OCI-LY7 (cell line): ENCODE data around the gene SLC9C1. TPM values are rescaled to one million over a fixed set of nuclear protein-coding genes. Genes with fewer than 3 reads are reported as not detected.
"Not testable (repeated sequence)": the region's sequence is repeated elsewhere in the genome, so short reads cannot be mapped to it uniquely, and the experiment has no call there.

ENCODE experiments used
- BruUV-seq: library from RNA; stranded (reverse); fragments of 400-500 nt; replicated peaks from 2 replicates; lab custom pipeline; 2021; lab: Mats Ljungman, UMichigan
- CTCF ChIA-PET: fragments of 300-600 bp; sonication (Branson Sonifier 250); formaldehyde crosslinking; loops from one replicate; lab custom pipeline; 2022; ENCODE audit warnings: antibody characterized with exemption; ENCODE audit not compliant: unreplicated experiment; lab: Charles Lee
- POLR2A ChIA-PET: fragments of 300-600 bp; sonication (Branson Sonifier 250); formaldehyde crosslinking; loops from one replicate; lab custom pipeline; 2022; ENCODE audit warnings: antibody characterized with exemption; lab: Charles Lee
- DNase-seq: peaks from one replicate; pipeline ENCODE4 v3.0.0-alpha.2; 2015; ENCODE audit warnings: low spot score
- H2AFZ ChIP-seq: fragments of 200-600 bp; sonication (generic), shearing (Covaris generic); 2 replicates; pipeline ENCODE4 v1.6.1; 2014; ENCODE audit warnings: mild to moderate bottlenecking, antibody characterized with exemption, low read length, moderate library complexity
- H3K27ac ChIP-seq: fragments of 200-600 bp; sonication (generic); 2 replicates; pipeline ENCODE4 v1.5.1; 2014; ENCODE audit warnings: mixed run types, low read depth, mild to moderate bottlenecking, moderate library complexity, low read length, inconsistent platforms; ENCODE audit not compliant: poor library complexity, severe bottlenecking
- H3K36me3 ChIP-seq: fragments of 200-600 bp; sonication (generic); 2 replicates; pipeline ENCODE4 v1.6.1; 2014; ENCODE audit warnings: mild to moderate bottlenecking, antibody characterized with exemption, low read length, moderate library complexity, mixed read lengths; ENCODE audit not compliant: insufficient read depth
- H3K4me1 ChIP-seq: fragments of 200-600 bp; sonication (generic); 2 replicates; pipeline ENCODE4 v1.5.1; 2014; ENCODE audit warnings: mild to moderate bottlenecking, low read length; ENCODE audit not compliant: insufficient read depth, poor library complexity, severe bottlenecking
- H3K4me2 ChIP-seq: fragments of 200-600 bp; sonication (generic); 2 replicates; pipeline ENCODE4 v1.6.1; 2014; ENCODE audit warnings: mild to moderate bottlenecking, low read length
- H3K4me3 ChIP-seq: fragments of 200-600 bp; sonication (generic); 2 replicates; pipeline ENCODE4 v1.5.1; 2014; ENCODE audit warnings: mild to moderate bottlenecking, low read depth, low read length; ENCODE audit not compliant: poor library complexity, severe bottlenecking
- H3K79me2 ChIP-seq: fragments of 200-600 bp; sonication (generic); 2 replicates; pipeline ENCODE4 v1.6.1; 2016; ENCODE audit warnings: low read depth, mild to moderate bottlenecking, low read length, moderate library complexity, mixed read lengths; ENCODE audit not compliant: insufficient read depth
- H3K9me2 ChIP-seq: fragments of 200-600 bp; sonication (generic); 2 replicates; pipeline ENCODE4 v1.6.1; 2016; ENCODE audit warnings: mild to moderate bottlenecking, low read length, mixed read lengths; ENCODE audit not compliant: insufficient read depth
- H3K9me3 ChIP-seq: fragments of 200-600 bp; sonication (generic); 2 replicates; pipeline ENCODE4 v1.6.1; 2014; ENCODE audit warnings: mild to moderate bottlenecking, mixed run types, low read length, mixed read lengths
- H4K20me1 ChIP-seq: fragments of 200-600 bp; sonication (generic); 2 replicates; pipeline ENCODE4 v1.6.1; 2014; ENCODE audit warnings: mild to moderate bottlenecking, antibody characterized with exemption, low read length, moderate library complexity, mixed read lengths; ENCODE audit not compliant: insufficient read depth
- CTCF ChIP-seq: fragments of 200-600 bp; sonication (generic); conservative IDR thresholded peaks from 2 replicates; pipeline ENCODE4 v1.5.1; 2014; ENCODE audit warnings: mild to moderate bottlenecking, antibody characterized with exemption, low read length, moderate library complexity, mixed read lengths
- EZH2phosphoT487 ChIP-seq: fragments of 200-600 bp; sonication (generic); IDR thresholded peaks from 2 replicates; pipeline ENCODE4 v1.6.1; 2018; ENCODE audit warnings: low read depth, borderline replicate concordance, mild to moderate bottlenecking, mixed run types, antibody characterized with exemption, low read length, moderate library complexity, mixed read lengths
- intact Hi-C: fragments of 100-400 bp; cut with micrococcal nuclease; formaldehyde crosslinking; loops from one replicate; pipeline ENCODE4 v1.10.0; 2022; ENCODE audit not compliant: unreplicated experiment
- total RNA-seq, 2 experiments: library from RNA; depleted of rRNA in 1 of 2; stranded (reverse); fragments of >200 nt in 1 of 2; shearing (Covaris generic) in 1 of 2; gene quantifications; 2 replicates each; pipeline ENCODE4 v1.2.3, GENCODE V29; 2014 to 2022

SLC9C1 gene
- total RNA-seq, 2 experiments from 2014 or later: not detected

DNA sequence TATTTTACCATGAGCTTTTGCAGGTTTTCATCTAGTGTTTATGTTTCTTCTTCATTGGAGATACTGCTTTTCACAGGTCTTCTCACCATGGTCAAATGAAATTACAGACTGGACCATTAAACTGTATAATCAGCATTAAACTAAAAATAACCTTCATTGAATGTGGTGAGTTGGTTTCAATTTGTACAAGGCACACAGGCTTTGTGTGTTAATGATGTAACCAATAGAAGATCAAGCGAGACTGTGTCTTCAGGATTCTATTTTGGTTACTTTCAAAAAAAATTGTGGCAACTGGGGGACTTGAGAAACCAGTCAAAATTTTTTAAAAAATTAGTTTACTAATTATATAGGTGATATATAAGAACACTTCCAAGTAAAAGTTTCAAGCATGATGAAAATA is 106.7 kb downstream of the SLC9C1 start:
- H3K9me3 ChIP-seq: peaks cover 8% of the 10 kb centered on the region; the same call in 1 of the 2 replicates
- H3K4me2 ChIP-seq: no peak overlapping the region
- BruUV-seq: no TSS peak
- intact Hi-C loops: no loop called here
- no peaks in the 10 kb centered on the region for H3K4me1 ChIP-seq
- no peaks in the 10 kb centered on the region for H3K79me2 ChIP-seq
- H3K27ac ChIP-seq: no peak overlapping the region
- H4K20me1 ChIP-seq: no peaks in the 10 kb centered on the region
- POLR2A ChIA-PET: interaction anchor here (0.8 to 1.0 kb wide), 2 partner anchors 13 to 82 kb away, joined by 3 read pairs; no protein-coding TSS in a partner anchor
- CTCF ChIA-PET: no interaction called here
- no peaks in the 10 kb centered on the region for H3K9me2 ChIP-seq
- no peak overlapping the region; the same call in 1 of the 2 replicates for H2AFZ ChIP-seq
- TF ChIP-seq CTCF (no peak), EZH2phosphoT487 (no peak)
- no peaks in the 10 kb centered on the region for H3K36me3 ChIP-seq
- DNase-seq: no peak
- no peak overlapping the region for H3K4me3 ChIP-seq

GRCh38 chr3:112185423-112186035 is 108.5 kb downstream of the SLC9C1 start:
- POLR2A ChIA-PET, BruUV-seq: not testable (repeated sequence)

GRCh38 chr3:112175646-112176045 is 118.4 kb downstream of the SLC9C1 start:
- H3K27ac ChIP-seq: no peak overlapping the region
- no TSS peak for BruUV-seq
- CTCF ChIA-PET: interaction anchor here (0.6 kb wide), 1 partner anchor 109 kb away, joined by 3 read pairs; no protein-coding TSS in a partner anchor
- H3K4me2 ChIP-seq: no peak overlapping the region
- H3K36me3 ChIP-seq: no peaks in the 10 kb centered on the region
- H3K9me3 ChIP-seq: no peaks in the 10 kb centered on the region
- no peak for DNase-seq
- POLR2A ChIA-PET: interaction anchor here (1.0 kb wide), 1 partner anchor 23 kb away, joined by 10 read pairs; no protein-coding TSS in a partner anchor
- H3K79me2 ChIP-seq: no peaks in the 10 kb centered on the region
- H4K20me1 ChIP-seq: no peaks in the 10 kb centered on the region
- no peaks in the 10 kb centered on the region for H3K4me1 ChIP-seq
- no peak overlapping the region for H2AFZ ChIP-seq
- no peaks in the 10 kb centered on the region for H3K9me2 ChIP-seq
- TF ChIP-seq EZH2phosphoT487: no peak
- TF ChIP-seq CTCF: no peak
- no peak overlapping the region for H3K4me3 ChIP-seq
- intact Hi-C loops: no loop called here

More at GRCh38 chr3:112185423-112186035, 108.5 kb downstream of the SLC9C1 start:
- intact Hi-C loops, H4K20me1 ChIP-seq, H2AFZ ChIP-seq, H3K9me2 ChIP-seq, H3K9me3 ChIP-seq, H3K36me3 ChIP-seq, H3K79me2 ChIP-seq, CTCF ChIA-PET, H3K27ac ChIP-seq, H3K4me2 ChIP-seq, DNase-seq, H3K4me3 ChIP-seq, H3K4me1 ChIP-seq: not testable (repeated sequence)
